Measurements from ENCODE around the gene PARP11. TPM values are rescaled to one million over a fixed set of nuclear protein-coding genes. Genes with fewer than 3 reads are reported as not detected.

PARP11 gene
- total RNA-seq (5.9 and 9.4 TPM in 2 replicates), polyA plus RNA-seq (3.1 and 6.1 TPM in 2 replicates)

- peaks cover 44% of the 10 kb centered on the region for H3K79me2 ChIP-seq
- no peaks in the 10 kb centered on the region for H3K27me3 ChIP-seq
- peak within 1 kb of the TSS; percentile 97 for H3K27ac ChIP-seq
- H3K4me1 ChIP-seq (ENCODE audit: insufficient read depth), result peaks cover 13% of the 10 kb centered on the region
- peak; percentile 98 for DNase-seq (ENCODE audit: low spot score)
- H3K9me2 ChIP-seq (replicated peaks; ENCODE audit: insufficient read depth), result no peaks in the 10 kb centered on the region
- 2% methylated on average over 45 of the region's 55 CpGs for WGBS (ENCODE audit: low lambda C conversion rate, missing lambda C conversion rate)
- peak within 1 kb of the TSS; percentile 93 for H3K4me2 ChIP-seq
- no peak for TF ChIP-seq EZH2phosphoT487 (IDR thresholded peaks at IDR 0.05; ENCODE audit: low read depth, severe bottlenecking, unreplicated experiment)
- TF ChIP-seq CTCF (IDR thresholded peaks at IDR 0.05; ENCODE audit: poor library complexity), result no peak
- TF ChIP-seq EZH2 (IDR thresholded peaks at IDR 0.05; ENCODE audit: borderline replicate concordance), result no peak
- H3K4me3 ChIP-seq, result peak within 1 kb of the TSS; percentile 79
- H3K9me3 ChIP-seq (ENCODE audit: low read depth), result no peaks in the 10 kb centered on the region
- H3K36me3 ChIP-seq (replicated peaks; ENCODE audit: insufficient read depth, low read depth), result no peaks in the 10 kb centered on the region
- H4K20me1 ChIP-seq (ENCODE audit: insufficient read depth, poor library complexity, severe bottlenecking), result no peaks in the 10 kb centered on the region
- peak within 1 kb of the TSS; percentile 87 for H2AFZ ChIP-seq
Measured at GRCh38 chr12:3872800-3873636, at the start of gene PARP11. Gene PARP11, minus strand, starts transcription at chr12:3873399. Its CDS starts 170 bp downstream, at chr12:3873229.

GRCh38 chr12:3922033-3922432 is 48.8 kb upstream of the PARP11 start:
- Histone ChIP-seq H2AFZ (no peak overlapping the region), H3K27ac (peak overlapping the region; percentile 81)
- 70% methylated on average over 6 of the region's 6 CpGs for WGBS (ENCODE audit: low lambda C conversion rate, missing lambda C conversion rate)

GRCh38 chr12:3921526-3921925 is 48.3 kb upstream of the PARP11 start:
- 59% methylated on average over 3 of the region's 3 CpGs for WGBS (ENCODE audit: low lambda C conversion rate, missing lambda C conversion rate)
- TF ChIP-seq EZH2phosphoT487 (IDR thresholded peaks at IDR 0.05; ENCODE audit: low read depth, severe bottlenecking, unreplicated experiment) (no peak), EZH2 (IDR thresholded peaks at IDR 0.05; ENCODE audit: borderline replicate concordance) (no peak), CTCF (IDR thresholded peaks at IDR 0.05; ENCODE audit: poor library complexity) (no peak)
- H3K27me3 ChIP-seq, result no peaks in the 10 kb centered on the region

More at GRCh38 chr12:3922033-3922432, 48.8 kb upstream of the PARP11 start:
- DNase-seq (ENCODE audit: low spot score), result no peak
- Histone ChIP-seq H3K4me2 (no peak overlapping the region), H3K9me2 (replicated peaks; ENCODE audit: insufficient read depth) (no peaks in the 10 kb centered on the region), H4K20me1 (ENCODE audit: insufficient read depth, poor library complexity, severe bottlenecking) (no peaks in the 10 kb centered on the region), H3K9me3 (ENCODE audit: low read depth) (no peaks in the 10 kb centered on the region), H3K4me1 (ENCODE audit: insufficient read depth) (peaks cover 26% of the 10 kb centered on the region), H3K36me3 (replicated peaks; ENCODE audit: insufficient read depth, low read depth) (no peaks in the 10 kb centered on the region), H3K4me3 (no peak overlapping the region), H3K27me3 (no peaks in the 10 kb centered on the region), H3K79me2 (no peaks in the 10 kb centered on the region)
- no peak for TF ChIP-seq CTCF (IDR thresholded peaks at IDR 0.05; ENCODE audit: poor library complexity)
- no peak for TF ChIP-seq EZH2phosphoT487 (IDR thresholded peaks at IDR 0.05; ENCODE audit: low read depth, severe bottlenecking, unreplicated experiment)
- no peak for TF ChIP-seq EZH2 (IDR thresholded peaks at IDR 0.05; ENCODE audit: borderline replicate concordance)

More at GRCh38 chr12:3921526-3921925, 48.3 kb upstream of the PARP11 start:
- Histone ChIP-seq H4K20me1 (ENCODE audit: insufficient read depth, poor library complexity, severe bottlenecking) (no peaks in the 10 kb centered on the region), H3K79me2 (no peaks in the 10 kb centered on the region), H3K4me1 (ENCODE audit: insufficient read depth) (peaks cover 26% of the 10 kb centered on the region), H3K9me2 (replicated peaks; ENCODE audit: insufficient read depth) (no peaks in the 10 kb centered on the region), H3K9me3 (ENCODE audit: low read depth) (no peaks in the 10 kb centered on the region), H3K27ac (peak overlapping the region; percentile 81), H3K4me3 (no peak overlapping the region), H2AFZ (no peak overlapping the region), H3K36me3 (replicated peaks; ENCODE audit: insufficient read depth, low read depth) (no peaks in the 10 kb centered on the region), H3K4me2 (peak overlapping the region; percentile 70)
- DNase-seq (ENCODE audit: low spot score), result no peak

All from hepatocyte (in vitro differentiated cells).